ENCODE results near the gene NLGN4X.

The NLGN4X gene

GRCh38 chrX:6067600-6067999, 161.1 kb downstream of the NLGN4X start:
- Histone ChIP-seq H3K4me3 (ENCODE audit: low read depth, low read length) (no peak overlapping the region), H3K27me3 (ENCODE audit: control insufficient read depth, insufficient read depth, low read length) (no peaks in the 10 kb centered on the region), H3K27ac (ENCODE audit: low read depth, low read length) (no peak overlapping the region), H3K36me3 (ENCODE audit: control insufficient read depth, insufficient read depth, low read length) (no peaks in the 10 kb centered on the region), H3K9me3 (ENCODE audit: control insufficient read depth, insufficient read depth, low read depth, low read length) (peaks cover 3% of the 10 kb centered on the region), H3K9ac (ENCODE audit: low read length) (no peak overlapping the region), H3K4me1 (ENCODE audit: control insufficient read depth, insufficient read depth, low read length) (no peaks in the 10 kb centered on the region)

GRCh38 chrX:6053141-6053540, 175.5 kb downstream of the NLGN4X start:
- Histone ChIP-seq H3K27ac (ENCODE audit: low read depth, low read length) (no peak overlapping the region), H3K4me1 (ENCODE audit: control insufficient read depth, insufficient read depth, low read length) (no peaks in the 10 kb centered on the region)

GRCh38 chrX:6052111-6052745, 176.4 kb downstream of the NLGN4X start:
- Histone ChIP-seq H3K4me3 (ENCODE audit: low read depth, low read length) (no peak overlapping the region), H3K9me3 (ENCODE audit: control insufficient read depth, insufficient read depth, low read depth, low read length) (no peaks in the 10 kb centered on the region), H3K27ac (ENCODE audit: low read depth, low read length) (no peak overlapping the region), H3K27me3 (ENCODE audit: control insufficient read depth, insufficient read depth, low read length) (no peaks in the 10 kb centered on the region), H3K4me1 (ENCODE audit: control insufficient read depth, insufficient read depth, low read length) (no peaks in the 10 kb centered on the region), H3K36me3 (ENCODE audit: control insufficient read depth, insufficient read depth, low read length) (no peaks in the 10 kb centered on the region; the same call in 1 of the 2 replicates), H3K9ac (ENCODE audit: low read length) (no peak overlapping the region)

More at GRCh38 chrX:6053141-6053540, 175.5 kb downstream of the NLGN4X start:
- Histone ChIP-seq H3K9me3 (ENCODE audit: control insufficient read depth, insufficient read depth, low read depth, low read length) (no peaks in the 10 kb centered on the region), H3K36me3 (ENCODE audit: control insufficient read depth, insufficient read depth, low read length) (no peaks in the 10 kb centered on the region; the same call in 1 of the 2 replicates), H3K4me3 (ENCODE audit: low read depth, low read length) (no peak overlapping the region), H3K9ac (ENCODE audit: low read length) (no peak overlapping the region), H3K27me3 (ENCODE audit: control insufficient read depth, insufficient read depth, low read length) (no peaks in the 10 kb centered on the region)

DNA sequence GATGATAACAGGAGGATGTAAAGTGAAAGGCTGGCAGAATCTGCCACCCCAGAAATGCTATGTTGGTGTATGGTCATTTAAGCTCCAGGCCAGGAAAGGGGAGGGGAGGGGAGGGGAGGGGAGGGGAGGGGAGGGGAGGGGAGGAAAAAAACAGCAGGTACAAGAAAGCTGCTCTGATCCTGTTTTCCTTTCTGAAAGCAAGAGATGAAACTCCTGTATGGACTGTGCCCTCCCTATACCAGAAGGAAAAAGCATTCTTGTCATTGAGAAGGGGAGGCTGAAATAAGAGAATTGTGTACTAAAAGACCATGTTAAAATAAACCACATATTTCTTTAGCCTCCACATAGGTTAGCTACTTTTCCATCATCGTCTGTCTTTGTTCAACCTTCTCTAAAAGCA, 179.5 kb downstream of the NLGN4X start:
- Histone ChIP-seq H3K27ac (ENCODE audit: low read depth, low read length) (no peak overlapping the region), H3K4me3 (ENCODE audit: low read depth, low read length) (no peak overlapping the region), H3K9ac (ENCODE audit: low read length) (no peak overlapping the region), H3K36me3 (ENCODE audit: control insufficient read depth, insufficient read depth, low read length) (no peaks in the 10 kb centered on the region), H3K9me3 (ENCODE audit: control insufficient read depth, insufficient read depth, low read depth, low read length) (no peaks in the 10 kb centered on the region), H3K4me1 (ENCODE audit: control insufficient read depth, insufficient read depth, low read length) (no peaks in the 10 kb centered on the region), H3K27me3 (ENCODE audit: control insufficient read depth, insufficient read depth, low read length) (no peaks in the 10 kb centered on the region)

DNA sequence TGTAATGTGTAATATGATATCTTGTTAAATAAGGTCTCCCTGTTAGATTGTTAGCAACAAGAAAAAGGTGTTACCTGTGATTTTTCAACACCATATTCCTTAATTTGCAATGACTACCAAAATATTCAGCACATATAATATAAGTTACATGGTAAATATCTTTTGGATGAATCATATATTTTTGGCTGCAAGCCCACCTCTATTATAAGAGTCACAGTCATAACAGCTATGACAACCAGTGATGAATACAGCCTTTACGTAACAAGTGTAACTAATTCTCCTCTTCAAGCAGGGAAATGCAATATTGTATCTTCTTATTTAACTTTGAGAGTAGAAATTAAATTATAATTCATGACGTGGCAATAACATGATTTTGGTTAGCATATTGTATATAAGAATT, 187.0 kb downstream of the NLGN4X start:
- Histone ChIP-seq H3K27me3 (ENCODE audit: control insufficient read depth, insufficient read depth, low read length) (no peaks in the 10 kb centered on the region), H3K27ac (ENCODE audit: low read depth, low read length) (no peak overlapping the region), H3K4me3 (ENCODE audit: low read depth, low read length) (no peak overlapping the region), H3K9ac (ENCODE audit: low read length) (no peak overlapping the region), H3K9me3 (ENCODE audit: control insufficient read depth, insufficient read depth, low read depth, low read length) (peaks cover 27% of the 10 kb centered on the region), H3K36me3 (ENCODE audit: control insufficient read depth, insufficient read depth, low read length) (peaks cover 11% of the 10 kb centered on the region), H3K4me1 (ENCODE audit: control insufficient read depth, insufficient read depth, low read length) (peaks cover 8% of the 10 kb centered on the region)

- Histone ChIP-seq H3K27me3 (ENCODE audit: control insufficient read depth, insufficient read depth, low read length) (no peaks in the 10 kb centered on the region), H3K27ac (ENCODE audit: low read depth, low read length) (no peak overlapping the region), H3K36me3 (ENCODE audit: control insufficient read depth, insufficient read depth, low read length) (peaks cover 9% of the 10 kb centered on the region), H3K4me3 (ENCODE audit: low read depth, low read length) (no peak overlapping the region), H3K4me1 (ENCODE audit: control insufficient read depth, insufficient read depth, low read length) (peaks cover 48% of the 10 kb centered on the region), H3K9ac (ENCODE audit: low read length) (no peak overlapping the region), H3K9me3 (ENCODE audit: control insufficient read depth, insufficient read depth, low read depth, low read length) (no peaks in the 10 kb centered on the region)
Measured at GRCh38 chrX:6029014-6029413, 199.7 kb downstream of the NLGN4X start.

DNA sequence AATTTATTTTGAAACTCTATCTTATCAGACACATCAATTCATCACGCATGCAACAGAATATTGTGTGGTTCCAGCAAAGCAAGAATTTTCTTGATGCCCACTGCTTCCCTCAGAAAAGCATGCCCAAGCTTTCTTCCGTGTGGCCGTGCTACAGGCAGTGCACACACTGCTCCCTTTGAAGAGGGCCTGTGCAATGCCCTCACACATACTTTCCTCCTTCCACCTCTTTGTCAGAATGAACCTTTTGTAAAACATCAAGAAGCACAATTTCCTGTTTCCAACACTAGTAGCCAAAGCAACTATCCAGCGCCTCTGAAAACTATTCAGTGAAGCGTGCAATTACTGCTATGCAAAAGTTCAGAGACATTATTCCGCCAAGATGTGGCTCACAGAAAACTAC, 201.7 kb downstream of the NLGN4X start:
- Histone ChIP-seq H3K27ac (ENCODE audit: low read depth, low read length) (peak overlapping the region; percentile 58), H3K9ac (ENCODE audit: low read length) (peak overlapping the region; percentile 57), H3K9me3 (ENCODE audit: control insufficient read depth, insufficient read depth, low read depth, low read length) (no peaks in the 10 kb centered on the region), H3K4me1 (ENCODE audit: control insufficient read depth, insufficient read depth, low read length) (peaks cover 62% of the 10 kb centered on the region), H3K36me3 (ENCODE audit: control insufficient read depth, insufficient read depth, low read length) (peaks cover 9% of the 10 kb centered on the region), H3K4me3 (ENCODE audit: low read depth, low read length) (peak overlapping the region; percentile 25), H3K27me3 (ENCODE audit: control insufficient read depth, insufficient read depth, low read length) (no peaks in the 10 kb centered on the region)

GRCh38 chrX:6026429-6026828, 202.2 kb downstream of the NLGN4X start:
- Histone ChIP-seq H3K9me3 (ENCODE audit: control insufficient read depth, insufficient read depth, low read depth, low read length) (no peaks in the 10 kb centered on the region), H3K27ac (ENCODE audit: low read depth, low read length) (peak overlapping the region; percentile 58), H3K9ac (ENCODE audit: low read length) (peak overlapping the region; percentile 57), H3K27me3 (ENCODE audit: control insufficient read depth, insufficient read depth, low read length) (no peaks in the 10 kb centered on the region), H3K4me3 (ENCODE audit: low read depth, low read length) (peak overlapping the region; percentile 25), H3K4me1 (ENCODE audit: control insufficient read depth, insufficient read depth, low read length) (peaks cover 62% of the 10 kb centered on the region), H3K36me3 (ENCODE audit: control insufficient read depth, insufficient read depth, low read length) (peaks cover 9% of the 10 kb centered on the region)

DNA sequence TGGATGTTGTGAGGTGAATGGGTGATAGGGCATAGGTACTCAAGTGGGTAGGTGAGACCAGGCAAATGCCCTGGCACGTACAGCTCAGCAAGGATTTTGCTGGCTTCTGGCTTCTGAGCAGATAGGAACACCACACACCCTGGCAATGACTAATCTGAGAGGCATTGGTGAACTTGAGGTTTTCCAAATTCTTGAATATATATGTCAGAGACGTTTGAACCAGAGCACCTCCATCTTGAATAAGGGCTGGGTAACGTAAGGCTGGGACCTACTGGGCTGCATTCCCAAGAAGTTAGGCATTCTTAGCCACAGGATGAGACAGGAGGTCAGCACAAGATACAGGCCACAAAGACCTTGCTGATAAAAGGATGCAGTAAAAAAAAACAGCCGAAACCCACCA, 204.5 kb downstream of the NLGN4X start:
- H3K4me1 ChIP-seq (ENCODE audit: control insufficient read depth, insufficient read depth, low read length): peaks cover 60% of the 10 kb centered on the region
- peaks cover 6% of the 10 kb centered on the region for H3K36me3 ChIP-seq (ENCODE audit: control insufficient read depth, insufficient read depth, low read length)
- no peak overlapping the region for H3K9ac ChIP-seq (ENCODE audit: low read length)
- H3K27ac ChIP-seq (ENCODE audit: low read depth, low read length): no peak overlapping the region
- H3K27me3 ChIP-seq (ENCODE audit: control insufficient read depth, insufficient read depth, low read length): no peaks in the 10 kb centered on the region
- H3K9me3 ChIP-seq (ENCODE audit: control insufficient read depth, insufficient read depth, low read depth, low read length): no peaks in the 10 kb centered on the region
- H3K4me3 ChIP-seq (ENCODE audit: low read depth, low read length): no peak overlapping the region

- H3K9me3 ChIP-seq (ENCODE audit: control insufficient read depth, insufficient read depth, low read depth, low read length): no peaks in the 10 kb centered on the region
- no peak overlapping the region for H3K4me3 ChIP-seq (ENCODE audit: low read depth, low read length)
- H3K4me1 ChIP-seq (ENCODE audit: control insufficient read depth, insufficient read depth, low read length): peaks cover 43% of the 10 kb centered on the region
- no peak overlapping the region for H3K9ac ChIP-seq (ENCODE audit: low read length)
- H3K27me3 ChIP-seq (ENCODE audit: control insufficient read depth, insufficient read depth, low read length): no peaks in the 10 kb centered on the region
- H3K27ac ChIP-seq (ENCODE audit: low read depth, low read length): no peak overlapping the region
- no peaks in the 10 kb centered on the region for H3K36me3 ChIP-seq (ENCODE audit: control insufficient read depth, insufficient read depth, low read length)
Measured at GRCh38 chrX:6021316-6022091, 207.2 kb downstream of the NLGN4X start.

GRCh38 chrX:6019076-6019475, 209.6 kb downstream of the NLGN4X start:
- Histone ChIP-seq H3K27me3 (ENCODE audit: control insufficient read depth, insufficient read depth, low read length) (no peaks in the 10 kb centered on the region), H3K36me3 (ENCODE audit: control insufficient read depth, insufficient read depth, low read length) (no peaks in the 10 kb centered on the region), H3K4me1 (ENCODE audit: control insufficient read depth, insufficient read depth, low read length) (peaks cover 25% of the 10 kb centered on the region), H3K4me3 (ENCODE audit: low read depth, low read length) (no peak overlapping the region), H3K9ac (ENCODE audit: low read length) (no peak overlapping the region), H3K9me3 (ENCODE audit: control insufficient read depth, insufficient read depth, low read depth, low read length) (no peaks in the 10 kb centered on the region), H3K27ac (ENCODE audit: low read depth, low read length) (no peak overlapping the region)
